ENCODE measurements around the gene PLCH1. TPM values are rescaled to one million over a fixed set of nuclear protein-coding genes. Genes with fewer than 3 reads are reported as not detected.

Gene PLCH1
- total RNA-seq, 1 experiment from 2014 or later: 8.9 TPM

DNA sequence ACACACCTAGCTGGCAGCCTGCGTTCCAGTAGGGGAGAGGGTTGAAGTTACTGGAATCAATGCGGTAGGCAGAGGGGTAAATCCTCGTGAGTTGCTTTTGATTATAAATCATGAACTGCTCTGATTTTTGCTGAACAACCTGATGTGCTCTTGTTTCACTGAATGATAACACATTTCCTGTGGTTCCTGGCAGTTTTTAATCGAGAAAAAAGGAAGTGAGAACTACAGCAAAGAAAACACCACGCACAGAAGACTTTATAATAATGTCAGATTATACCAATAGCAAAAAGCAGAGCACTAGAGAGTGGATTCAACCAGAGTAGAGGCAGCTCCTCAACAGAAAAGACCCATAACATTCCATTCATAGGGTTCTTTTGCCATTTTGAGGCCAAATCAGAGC lies 250.5 kb downstream of the PLCH1 start (continued):
- TF ChIP-seq ZNF219 (CRISPR knock-in tag; IDR thresholded peaks at IDR 0.05; ENCODE audit: borderline replicate concordance) (no peak), ATF1 (CRISPR knock-in tag; IDR thresholded peaks at IDR 0.05) (no peak), ZNF138 (CRISPR knock-in tag; conservative IDR thresholded peaks at IDR 0.05) (no peak), ZBTB43 (CRISPR knock-in tag; IDR thresholded peaks at IDR 0.05) (no peak), CREM (CRISPR knock-in tag; IDR thresholded peaks at IDR 0.05) (no peak), SP1 (CRISPR knock-in tag; conservative IDR thresholded peaks at IDR 0.05) (no peak), ZBTB21 (CRISPR knock-in tag; IDR thresholded peaks at IDR 0.05; ENCODE audit: borderline replicate concordance) (no peak), OVOL2 (CRISPR knock-in tag; IDR thresholded peaks at IDR 0.05; ENCODE audit: borderline replicate concordance) (no peak), ZNF263 (CRISPR knock-in tag; IDR thresholded peaks at IDR 0.05; ENCODE audit: low read depth) (no peak), FOXP1 (CRISPR knock-in tag; IDR thresholded peaks at IDR 0.05; ENCODE audit: borderline replicate concordance) (no peak), PREB (CRISPR knock-in tag; IDR thresholded peaks at IDR 0.05; ENCODE audit: borderline replicate concordance) (no peak)

DNA sequence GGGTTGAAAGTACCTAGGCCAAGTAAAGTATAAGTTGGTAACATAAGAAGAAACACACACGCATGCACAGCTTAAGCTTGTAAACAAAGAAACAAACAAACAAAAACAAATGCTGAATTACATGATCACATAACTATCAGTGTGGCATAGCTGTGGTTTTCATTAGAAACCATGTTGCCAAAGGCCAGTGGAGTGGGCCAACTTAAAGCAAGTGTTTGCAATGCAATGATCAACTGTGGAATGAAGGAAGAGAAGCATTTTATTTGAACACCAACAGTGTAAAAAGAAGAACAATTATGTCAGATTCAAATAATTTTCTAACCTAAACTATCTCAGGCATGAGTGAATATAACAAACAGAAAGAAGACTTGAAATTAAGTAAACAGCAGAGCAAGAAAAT lies 252.0 kb downstream of the PLCH1 start:
- CTCF ChIA-PET: no interaction called here
- POLR2A ChIA-PET: no interaction called here

More for the DNA sequence above, 252.0 kb downstream of the PLCH1 start:
- H3K4me3 Mint-ChIP-seq: no peak overlapping the region
- H3K27me3 Mint-ChIP-seq (ENCODE audit: low read depth): no peaks in the 10 kb centered on the region
- no peak for TF ChIP-seq ATF1 (CRISPR knock-in tag; IDR thresholded peaks at IDR 0.05)
- TF ChIP-seq, protein P1, sequence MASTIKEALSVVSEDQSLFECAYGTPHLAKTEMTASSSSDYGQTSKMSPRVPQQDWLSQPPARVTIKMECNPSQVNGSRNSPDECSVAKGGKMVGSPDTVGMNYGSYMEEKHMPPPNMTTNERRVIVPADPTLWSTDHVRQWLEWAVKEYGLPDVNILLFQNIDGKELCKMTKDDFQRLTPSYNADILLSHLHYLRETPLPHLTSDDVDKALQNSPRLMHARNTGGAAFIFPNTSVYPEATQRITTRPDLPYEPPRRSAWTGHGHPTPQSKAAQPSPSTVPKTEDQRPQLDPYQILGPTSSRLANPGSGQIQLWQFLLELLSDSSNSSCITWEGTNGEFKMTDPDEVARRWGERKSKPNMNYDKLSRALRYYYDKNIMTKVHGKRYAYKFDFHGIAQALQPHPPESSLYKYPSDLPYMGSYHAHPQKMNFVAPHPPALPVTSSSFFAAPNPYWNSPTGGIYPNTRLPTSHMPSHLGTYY (CRISPR knock-in tag; IDR thresholded peaks at IDR 0.05): no peak
- no peak for TF ChIP-seq AR (CRISPR knock-in tag; IDR thresholded peaks at IDR 0.05)
- TF ChIP-seq NFATC4 (CRISPR knock-in tag; IDR thresholded peaks at IDR 0.05): no peak
- TF ChIP-seq TEAD4 (CRISPR knock-in tag; IDR thresholded peaks at IDR 0.05): no peak
- TF ChIP-seq, protein P2, sequence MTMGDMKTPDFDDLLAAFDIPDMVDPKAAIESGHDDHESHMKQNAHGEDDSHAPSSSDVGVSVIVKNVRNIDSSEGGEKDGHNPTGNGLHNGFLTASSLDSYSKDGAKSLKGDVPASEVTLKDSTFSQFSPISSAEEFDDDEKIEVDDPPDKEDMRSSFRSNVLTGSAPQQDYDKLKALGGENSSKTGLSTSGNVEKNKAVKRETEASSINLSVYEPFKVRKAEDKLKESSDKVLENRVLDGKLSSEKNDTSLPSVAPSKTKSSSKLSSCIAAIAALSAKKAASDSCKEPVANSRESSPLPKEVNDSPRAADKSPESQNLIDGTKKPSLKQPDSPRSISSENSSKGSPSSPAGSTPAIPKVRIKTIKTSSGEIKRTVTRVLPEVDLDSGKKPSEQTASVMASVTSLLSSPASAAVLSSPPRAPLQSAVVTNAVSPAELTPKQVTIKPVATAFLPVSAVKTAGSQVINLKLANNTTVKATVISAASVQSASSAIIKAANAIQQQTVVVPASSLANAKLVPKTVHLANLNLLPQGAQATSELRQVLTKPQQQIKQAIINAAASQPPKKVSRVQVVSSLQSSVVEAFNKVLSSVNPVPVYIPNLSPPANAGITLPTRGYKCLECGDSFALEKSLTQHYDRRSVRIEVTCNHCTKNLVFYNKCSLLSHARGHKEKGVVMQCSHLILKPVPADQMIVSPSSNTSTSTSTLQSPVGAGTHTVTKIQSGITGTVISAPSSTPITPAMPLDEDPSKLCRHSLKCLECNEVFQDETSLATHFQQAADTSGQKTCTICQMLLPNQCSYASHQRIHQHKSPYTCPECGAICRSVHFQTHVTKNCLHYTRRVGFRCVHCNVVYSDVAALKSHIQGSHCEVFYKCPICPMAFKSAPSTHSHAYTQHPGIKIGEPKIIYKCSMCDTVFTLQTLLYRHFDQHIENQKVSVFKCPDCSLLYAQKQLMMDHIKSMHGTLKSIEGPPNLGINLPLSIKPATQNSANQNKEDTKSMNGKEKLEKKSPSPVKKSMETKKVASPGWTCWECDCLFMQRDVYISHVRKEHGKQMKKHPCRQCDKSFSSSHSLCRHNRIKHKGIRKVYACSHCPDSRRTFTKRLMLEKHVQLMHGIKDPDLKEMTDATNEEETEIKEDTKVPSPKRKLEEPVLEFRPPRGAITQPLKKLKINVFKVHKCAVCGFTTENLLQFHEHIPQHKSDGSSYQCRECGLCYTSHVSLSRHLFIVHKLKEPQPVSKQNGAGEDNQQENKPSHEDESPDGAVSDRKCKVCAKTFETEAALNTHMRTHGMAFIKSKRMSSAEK (CRISPR knock-in tag; IDR thresholded peaks at IDR 0.05; ENCODE audit: borderline replicate concordance): no peak
- no peak for TF ChIP-seq ZNF317 (CRISPR knock-in tag; IDR thresholded peaks at IDR 0.05; ENCODE audit: borderline replicate concordance, low read depth)
- TF ChIP-seq, protein P3, sequence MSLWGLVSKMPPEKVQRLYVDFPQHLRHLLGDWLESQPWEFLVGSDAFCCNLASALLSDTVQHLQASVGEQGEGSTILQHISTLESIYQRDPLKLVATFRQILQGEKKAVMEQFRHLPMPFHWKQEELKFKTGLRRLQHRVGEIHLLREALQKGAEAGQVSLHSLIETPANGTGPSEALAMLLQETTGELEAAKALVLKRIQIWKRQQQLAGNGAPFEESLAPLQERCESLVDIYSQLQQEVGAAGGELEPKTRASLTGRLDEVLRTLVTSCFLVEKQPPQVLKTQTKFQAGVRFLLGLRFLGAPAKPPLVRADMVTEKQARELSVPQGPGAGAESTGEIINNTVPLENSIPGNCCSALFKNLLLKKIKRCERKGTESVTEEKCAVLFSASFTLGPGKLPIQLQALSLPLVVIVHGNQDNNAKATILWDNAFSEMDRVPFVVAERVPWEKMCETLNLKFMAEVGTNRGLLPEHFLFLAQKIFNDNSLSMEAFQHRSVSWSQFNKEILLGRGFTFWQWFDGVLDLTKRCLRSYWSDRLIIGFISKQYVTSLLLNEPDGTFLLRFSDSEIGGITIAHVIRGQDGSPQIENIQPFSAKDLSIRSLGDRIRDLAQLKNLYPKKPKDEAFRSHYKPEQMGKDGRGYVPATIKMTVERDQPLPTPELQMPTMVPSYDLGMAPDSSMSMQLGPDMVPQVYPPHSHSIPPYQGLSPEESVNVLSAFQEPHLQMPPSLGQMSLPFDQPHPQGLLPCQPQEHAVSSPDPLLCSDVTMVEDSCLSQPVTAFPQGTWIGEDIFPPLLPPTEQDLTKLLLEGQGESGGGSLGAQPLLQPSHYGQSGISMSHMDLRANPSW (CRISPR knock-in tag; conservative IDR thresholded peaks at IDR 0.05; ENCODE audit: low read depth): no peak
- TF ChIP-seq ZNF396 (CRISPR knock-in tag; IDR thresholded peaks at IDR 0.05; ENCODE audit: borderline replicate concordance): no peak
- no peak for TF ChIP-seq ZNF512 (CRISPR knock-in tag; IDR thresholded peaks at IDR 0.05; ENCODE audit: borderline replicate concordance)
- no peaks in the 10 kb centered on the region for H3K9me3 Mint-ChIP-seq
- no peak overlapping the region for H3K27ac Mint-ChIP-seq
- H3K36me3 Mint-ChIP-seq: peaks cover 12% of the 10 kb centered on the region
- ATAC-seq (no peak), DNase-seq (ENCODE audit: low spot score) (no peak)
- H3K4me1 Mint-ChIP-seq: peaks cover 4% of the 10 kb centered on the region; the same call in 1 of the 2 replicates
